Mesodermal cell (in vitro differentiated cells): ENCODE measurements around the gene LRRN4. TPM values are rescaled to one million over a fixed set of nuclear protein-coding genes. Genes with fewer than 3 reads are reported as not detected.

Experiments
- H3K27ac ChIP-seq: 2 replicates; pipeline ENCODE4 v1.7.0; 2013; ENCODE audit warnings: mild to moderate bottlenecking, low read depth, low read length, moderate library complexity; ENCODE audit not compliant: severe bottlenecking
- H3K36me3 ChIP-seq: 2 replicates; pipeline ENCODE4 v1.7.1; 2013; ENCODE audit warnings: mild to moderate bottlenecking, low read length, moderate library complexity; ENCODE audit not compliant: control insufficient read depth, insufficient read depth
- H3K4me1 ChIP-seq: one replicate; pipeline ENCODE4 v1.7.1; 2013; ENCODE audit warnings: mild to moderate bottlenecking, low read length; ENCODE audit not compliant: insufficient read depth, control insufficient read depth, poor library complexity, severe bottlenecking
- H3K4me3 ChIP-seq: 2 replicates; pipeline ENCODE4 v1.7.0; 2013; ENCODE audit warnings: low read length, control low read depth, mild to moderate bottlenecking; ENCODE audit not compliant: insufficient read depth, poor library complexity, severe bottlenecking; ENCODE audit errors: extremely low read depth
- H3K9me3 ChIP-seq: 2 replicates; pipeline ENCODE4 v1.7.1; 2013; ENCODE audit warnings: mild to moderate bottlenecking, low read length, moderate library complexity; ENCODE audit not compliant: control insufficient read depth
- WGBS, 2 experiments: methylation state at CpG; one replicate each; pipeline ENCODE4 v1.1.5; 2013; ENCODE audit warnings: missing lambda C conversion rate in 2 of 2; ENCODE audit not compliant: insufficient coverage in 2 of 2; 5-methylcytosine and 5-hydroxymethylcytosine counted together
- polyA plus RNA-seq, 2 experiments: library from polyadenylated mRNA; stranded (reverse); fragments of 50-300 nt; gene quantifications; one replicate each; pipeline ENCODE4 v1.2.3, GENCODE V29; 2013

Gene LRRN4
- 34.4 TPM for polyA plus RNA-seq (2013, experiment 1 of 2)
- polyA plus RNA-seq (2013, experiment 2 of 2) = 33.8 TPM

DNA sequence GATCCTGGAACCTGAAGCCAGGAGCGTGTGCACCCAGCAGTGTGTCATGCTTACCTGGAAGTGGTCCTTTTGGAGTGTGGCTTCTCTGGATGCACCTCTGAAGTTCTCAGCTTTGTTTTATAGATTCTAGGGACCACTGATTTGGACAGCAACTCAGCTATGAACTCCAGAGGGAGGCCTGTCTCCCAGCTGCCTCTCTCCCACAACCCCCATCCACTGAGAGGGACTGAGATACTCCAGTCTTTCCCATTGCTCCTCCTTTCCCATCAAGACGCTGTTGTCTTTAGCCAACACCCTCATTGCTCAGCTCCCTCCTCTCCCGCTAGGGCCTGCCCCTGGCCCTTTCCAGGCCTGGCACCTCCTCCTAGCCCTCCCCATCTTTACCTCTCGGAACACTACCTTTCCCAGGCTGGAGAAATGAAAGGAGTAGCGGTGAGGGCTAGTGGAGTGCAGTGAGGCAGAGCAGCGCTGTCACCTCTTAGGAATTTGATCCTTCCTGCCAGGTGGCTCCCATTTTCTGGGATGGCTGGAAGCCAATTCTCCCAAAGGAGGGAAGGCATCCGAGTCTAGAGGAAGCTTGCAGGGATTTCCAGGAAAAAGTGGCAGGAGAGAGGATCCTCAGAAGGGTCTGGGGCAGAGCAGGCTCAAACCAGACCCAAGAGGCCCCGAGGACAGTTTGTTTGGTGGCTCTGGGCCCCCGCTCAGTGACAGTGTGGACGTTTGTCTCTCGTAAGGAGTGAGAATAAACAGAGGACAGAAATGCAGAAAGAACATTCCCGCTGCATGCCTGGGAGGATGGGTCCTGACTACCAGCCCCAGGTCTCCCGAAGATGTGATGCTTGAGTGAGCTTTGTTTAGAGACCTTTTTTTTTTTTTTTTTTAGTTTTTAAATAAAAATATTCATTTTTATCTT is at the start of gene LRRN4:
LRRN4 (minus strand) TSS at position 285 of the 913 bp plus-strand sequence. CDS start 1,261 bp downstream, outside the sequence.
- H3K4me1 ChIP-seq = peaks cover 41% of the 10 kb centered on the region
- H3K27ac ChIP-seq = peak within 1 kb of the TSS; percentile 96
- H3K4me3 ChIP-seq = peak within 1 kb of the TSS; percentile 46
- H3K36me3 ChIP-seq = peaks cover 18% of the 10 kb centered on the region
- WGBS, 2 experiments = 41 to 50% methylated on average over 8 to 11 of the region's 13 CpGs
- H3K9me3 ChIP-seq = no peaks in the 10 kb centered on the region

DNA sequence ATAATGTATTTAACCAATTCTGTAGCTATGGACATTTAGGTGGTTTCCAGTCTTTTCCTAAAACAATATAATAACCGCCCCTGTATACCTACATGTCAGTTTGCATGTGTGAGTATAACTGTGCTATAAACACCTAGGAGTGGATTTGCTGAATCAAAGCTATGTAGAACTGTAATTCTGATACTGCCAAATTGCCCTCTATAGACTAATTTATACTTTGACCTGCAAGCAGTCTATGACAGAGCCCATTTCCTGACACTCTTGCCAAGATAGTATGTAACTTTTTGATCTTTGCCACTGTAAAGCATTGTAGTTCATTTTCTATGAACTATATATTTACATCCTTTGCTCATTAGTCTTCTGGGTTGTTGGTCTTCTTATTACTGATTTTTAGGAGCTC is 49.4 kb upstream of the LRRN4 start:
- no peak overlapping the region for H3K27ac ChIP-seq
- WGBS, 2 experiments = no CpG with 5 or more reads among the region's 1 CpG
- H3K9me3 ChIP-seq = no peaks in the 10 kb centered on the region
- no peak overlapping the region for H3K4me3 ChIP-seq
- H3K36me3 ChIP-seq = no peaks in the 10 kb centered on the region
- H3K4me1 ChIP-seq = peaks cover 7% of the 10 kb centered on the region

DNA sequence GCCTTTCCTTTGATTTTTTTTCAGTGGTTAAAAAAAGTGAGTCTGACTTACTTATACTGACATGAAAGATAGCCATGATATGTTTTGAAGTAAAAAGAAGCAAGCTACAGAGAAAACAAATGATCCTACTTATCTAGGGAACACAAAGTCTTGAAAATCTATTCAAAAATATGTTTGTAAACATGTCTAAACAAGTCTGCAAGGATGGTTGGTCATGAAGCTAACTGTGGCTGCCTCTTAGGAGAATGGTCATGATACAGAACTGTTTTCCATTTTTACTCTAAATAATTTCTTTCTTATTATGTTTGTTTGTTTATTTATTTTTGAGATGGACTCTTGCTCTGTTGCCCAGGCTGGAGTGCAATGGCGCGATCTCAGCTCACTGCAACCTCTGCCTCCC is 47.5 kb upstream of the LRRN4 start:
- WGBS, 2 experiments = 100% methylated on average over 1 of the region's 2 CpGs; no CpG with 5 or more reads in 1 of the 2 experiments
- Histone ChIP-seq H3K4me1 (peaks cover 7% of the 10 kb centered on the region), H3K9me3 (no peaks in the 10 kb centered on the region), H3K4me3 (no peak overlapping the region), H3K36me3 (no peaks in the 10 kb centered on the region), H3K27ac (no peak overlapping the region)

DNA sequence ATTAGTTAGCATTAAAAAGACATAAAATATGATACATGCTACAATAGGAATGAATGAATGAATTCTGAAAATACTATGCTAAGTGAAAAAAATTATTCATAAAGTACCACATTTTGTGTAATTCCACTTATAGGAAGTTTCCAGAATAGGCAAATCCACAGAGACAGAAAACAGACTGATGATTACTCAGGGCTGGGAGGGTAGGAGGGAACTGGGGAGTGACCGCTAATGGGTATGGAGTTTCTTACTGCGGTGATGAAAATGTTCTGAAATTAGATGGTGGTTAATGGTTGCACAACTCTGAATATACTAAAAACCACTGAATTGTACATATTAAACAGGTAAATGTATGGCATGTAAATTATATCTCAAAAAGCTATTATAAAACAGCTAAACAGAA is 46.4 kb upstream of the LRRN4 start:
- no peak overlapping the region for H3K4me3 ChIP-seq
- no peaks in the 10 kb centered on the region for H3K9me3 ChIP-seq
- no peaks in the 10 kb centered on the region for H3K36me3 ChIP-seq
- no peak overlapping the region for H3K27ac ChIP-seq
- 64% methylated on average over 2 of the region's 2 CpGs; no CpG with 5 or more reads in 1 of the 2 experiments for WGBS, 2 experiments
- H3K4me1 ChIP-seq = peaks cover 5% of the 10 kb centered on the region

DNA sequence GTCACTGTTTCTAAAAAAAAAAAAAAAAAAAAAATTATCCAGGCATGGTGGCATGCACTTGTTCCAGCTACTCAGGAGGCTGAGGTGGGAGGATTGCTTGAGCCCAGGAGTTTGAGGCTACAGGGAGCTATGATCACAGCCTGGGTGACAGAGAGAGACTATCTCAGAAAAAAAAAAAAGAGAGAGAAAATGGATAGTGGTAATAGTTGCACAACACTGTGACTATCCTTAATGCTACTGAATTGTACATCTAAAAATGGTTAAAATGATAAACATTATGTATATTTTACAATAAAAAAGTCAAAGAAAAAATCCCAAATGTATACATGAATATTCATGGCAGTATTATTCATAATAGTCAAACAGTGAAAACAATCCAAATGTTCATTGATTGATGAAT is 46.0 kb upstream of the LRRN4 start:
- H3K36me3 ChIP-seq = no peaks in the 10 kb centered on the region
- H3K27ac ChIP-seq = no peak overlapping the region
- H3K4me3 ChIP-seq = no peak overlapping the region
- H3K9me3 ChIP-seq = no peaks in the 10 kb centered on the region
- H3K4me1 ChIP-seq = peaks cover under 1% of the 10 kb centered on the region

DNA sequence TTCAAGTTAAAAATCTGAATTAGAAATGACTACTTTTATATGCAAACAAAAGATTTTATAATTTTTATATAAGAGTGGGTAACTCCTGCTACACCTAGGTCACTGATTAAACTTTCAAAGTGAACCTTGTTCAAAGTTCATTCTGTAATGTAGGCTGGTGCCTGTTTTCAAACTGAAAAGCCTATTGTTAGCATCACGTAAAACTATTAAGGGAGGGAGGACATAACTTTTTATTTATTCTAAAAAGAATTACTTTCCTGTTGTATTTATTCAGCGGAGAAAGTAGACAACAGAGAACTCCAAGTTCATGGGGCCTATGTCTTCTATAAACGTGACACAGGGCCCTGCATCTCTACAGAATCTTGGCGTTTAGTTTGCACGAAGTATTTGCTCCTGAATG is 41.5 kb upstream of the LRRN4 start:
- Histone ChIP-seq H3K4me3 (no peak overlapping the region), H3K4me1 (no peaks in the 10 kb centered on the region), H3K36me3 (peaks cover 4% of the 10 kb centered on the region), H3K27ac (no peak overlapping the region), H3K9me3 (no peaks in the 10 kb centered on the region)
- WGBS, 2 experiments = 100% methylated on average over 1 of the region's 5 CpGs

DNA sequence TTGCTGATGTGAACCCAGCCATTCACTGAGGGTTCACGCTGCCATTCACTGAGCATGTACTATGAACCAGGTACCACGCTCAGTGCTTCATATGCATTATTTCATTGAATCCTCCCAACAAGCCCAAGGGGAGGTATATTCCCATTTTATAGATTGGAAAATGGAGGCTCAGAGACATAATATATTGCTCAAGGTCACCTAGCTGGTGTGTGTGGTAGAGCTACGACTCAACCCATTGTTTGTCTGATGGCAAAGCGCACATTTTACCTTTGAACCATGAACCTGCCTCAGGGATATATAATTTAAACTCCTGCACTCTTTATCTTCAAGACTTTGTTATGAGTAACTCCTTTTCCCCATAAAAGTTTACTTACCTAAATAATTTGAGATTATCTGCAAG is 40.7 kb upstream of the LRRN4 start:
- WGBS, 2 experiments = 100% methylated on average over 1 to 2 of the region's 4 CpGs

DNA sequence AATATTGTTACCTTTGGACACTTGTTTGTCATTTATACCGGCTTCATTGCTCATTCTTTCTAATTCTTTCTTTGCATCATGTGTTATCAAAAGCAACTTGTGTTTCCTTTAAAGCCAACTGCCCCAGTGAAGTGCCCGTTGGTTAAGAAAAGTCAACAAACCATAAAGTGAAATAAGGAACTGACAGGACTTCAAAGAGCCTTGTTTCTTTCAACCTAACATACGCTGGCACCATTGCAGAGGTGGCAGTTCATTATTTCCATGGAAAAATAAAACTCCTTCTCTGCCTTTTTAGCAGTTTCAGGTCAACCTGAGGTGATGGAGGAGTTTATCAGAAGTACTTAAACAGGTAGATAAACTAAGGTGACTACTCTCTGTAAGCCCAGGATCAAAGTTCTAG is 40.2 kb upstream of the LRRN4 start:
- Histone ChIP-seq H3K36me3 (peaks cover 4% of the 10 kb centered on the region), H3K4me3 (no peak overlapping the region), H3K27ac (no peak overlapping the region), H3K9me3 (no peaks in the 10 kb centered on the region), H3K4me1 (no peaks in the 10 kb centered on the region)
- 100% methylated on average over 1 to 2 of the region's 3 CpGs for WGBS, 2 experiments

More for the DNA sequence above, 40.7 kb upstream of the LRRN4 start:
- no peaks in the 10 kb centered on the region for H3K4me1 ChIP-seq
- H3K27ac ChIP-seq = no peak overlapping the region
- H3K9me3 ChIP-seq = no peaks in the 10 kb centered on the region
- H3K4me3 ChIP-seq = no peak overlapping the region
- peaks cover 4% of the 10 kb centered on the region for H3K36me3 ChIP-seq

DNA sequence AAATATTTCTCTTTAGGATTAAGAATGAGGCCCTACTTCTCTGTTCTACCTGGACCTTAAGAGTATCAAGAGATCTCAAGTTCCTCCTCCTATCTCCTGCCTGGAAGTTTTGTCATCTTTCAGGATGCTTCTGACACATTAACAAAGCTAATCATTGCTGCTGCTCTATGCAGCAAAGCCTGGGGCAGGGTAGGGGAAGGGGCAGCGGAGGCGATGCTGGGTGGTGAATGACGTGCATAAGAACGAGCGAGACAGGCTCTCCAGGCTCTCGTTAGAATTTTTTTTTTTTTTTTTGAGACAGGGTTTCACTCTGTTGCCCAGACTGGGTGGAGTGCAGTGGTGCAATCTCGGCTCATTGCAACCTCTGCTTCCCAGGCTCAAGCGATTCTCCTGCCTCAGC is 37.8 kb upstream of the LRRN4 start:
- Histone ChIP-seq H3K27ac (no peak overlapping the region), H3K4me3 (no peak overlapping the region), H3K9me3 (no peaks in the 10 kb centered on the region), H3K36me3 (peaks cover 4% of the 10 kb centered on the region), H3K4me1 (no peaks in the 10 kb centered on the region)
- 93 to 98% methylated on average over 6 to 8 of the region's 8 CpGs for WGBS, 2 experiments

DNA sequence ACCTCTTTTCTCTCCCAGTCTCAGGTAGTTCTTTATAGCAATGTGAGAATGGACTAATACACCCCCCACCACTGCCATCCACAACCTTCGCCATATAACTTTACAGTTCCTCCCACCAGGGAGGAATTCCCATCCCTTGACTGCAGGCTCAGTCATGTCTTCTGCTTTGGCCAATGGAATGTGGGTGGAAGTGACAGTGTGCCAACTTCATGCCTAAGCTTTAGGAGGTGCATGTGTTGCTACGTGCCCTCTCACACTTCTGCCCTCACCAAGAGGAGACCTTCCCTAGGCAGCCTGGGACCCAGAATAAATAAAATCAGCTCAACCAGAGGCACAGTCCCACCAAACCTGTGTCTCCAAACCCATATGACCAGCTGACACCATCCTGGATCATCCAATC is 33.0 kb upstream of the LRRN4 start:
- Histone ChIP-seq H3K27ac (no peak overlapping the region), H3K36me3 (peaks cover 8% of the 10 kb centered on the region), H3K4me1 (no peaks in the 10 kb centered on the region), H3K9me3 (no peaks in the 10 kb centered on the region), H3K4me3 (no peak overlapping the region)
- 80% methylated on average over 1 of the region's 2 CpGs for WGBS, 2 experiments

DNA sequence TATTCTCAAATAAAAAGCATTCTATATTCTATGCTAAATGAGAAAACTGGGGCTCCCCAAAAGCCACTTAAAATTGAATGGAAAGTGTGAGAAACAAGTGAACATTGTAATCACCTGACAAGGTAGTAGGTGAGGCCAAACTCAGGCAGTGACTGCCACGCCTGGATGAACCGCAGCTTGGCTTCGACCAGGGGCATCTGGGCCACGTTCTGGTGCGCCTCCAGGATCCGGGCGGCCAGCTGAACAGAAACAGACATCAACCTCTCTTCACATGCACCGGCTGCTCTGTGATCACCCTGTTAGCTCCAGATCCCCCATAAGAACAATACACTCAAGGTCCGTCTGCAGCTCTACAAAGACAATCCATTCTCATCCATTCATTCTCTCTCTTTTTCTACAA is 30.1 kb upstream of the LRRN4 start:
- Histone ChIP-seq H3K27ac (no peak overlapping the region), H3K9me3 (no peaks in the 10 kb centered on the region), H3K4me1 (no peaks in the 10 kb centered on the region), H3K4me3 (no peak overlapping the region), H3K36me3 (peaks cover 8% of the 10 kb centered on the region)
- 91 to 96% methylated on average over 8 to 9 of the region's 9 CpGs for WGBS, 2 experiments
